Heart left ventricle (tissue), 16 donors: Measurements from ENCODE around the gene SOBP. TPM values are rescaled to one million over a fixed set of nuclear protein-coding genes. Genes with fewer than 3 reads are reported as not detected.

ENCODE experiments used
- ATAC-seq, 4 donors: fragments of 200-7000 bp; cut with Tn5 transposase; one replicate each; pipeline ENCODE4 v1.9.1; 2020 to 2022; ENCODE audit warnings: moderate library complexity in 4 of 4, mild to moderate bottlenecking in 3 of 4, moderate number of reproducible peaks in 1 of 4
- DNase-seq, 5 donors: peaks; one replicate each; pipeline ENCODE4 v3.0.0-alpha.2; 2020
- H3K27ac ChIP-seq, 12 donors: fragments of 200-600 bp; sonication (generic) in 4 of 12; one replicate each; pipeline versions ENCODE4 v1.5.0 to v1.8.0; 2016 to 2022; ENCODE audit warnings: mild to moderate bottlenecking in 2 of 12
- H3K27me3 ChIP-seq, 9 donors: fragments of 200-600 bp; sonication (generic) in 2 of 9; one replicate each; pipeline versions ENCODE4 v1.5.1 to v1.8.0; 2016 to 2022; ENCODE audit warnings: mild to moderate bottlenecking in 3 of 9
- H3K36me3 ChIP-seq, 9 donors: fragments of 200-600 bp; sonication (generic) in 2 of 9; one replicate each; pipeline versions ENCODE4 v1.5.0 to v1.8.0; 2018 to 2022; ENCODE audit warnings: mild to moderate bottlenecking in 2 of 9
- H3K4me1 ChIP-seq, 12 donors: fragments of 200-600 bp; sonication (generic) in 4 of 12; one replicate each; pipeline versions ENCODE4 v1.5.0 to v1.8.0; 2016 to 2022; ENCODE audit warnings: mild to moderate bottlenecking in 3 of 12
- H3K4me3 ChIP-seq, 12 donors: fragments of 200-600 bp; sonication (generic) in 4 of 12; one replicate each; pipeline versions ENCODE4 v1.5.0 to v1.8.0; 2017 to 2022; ENCODE audit warnings: mild to moderate bottlenecking in 9 of 12, moderate library complexity in 4 of 12
- H3K9me3 ChIP-seq, 12 donors: fragments of 200-600 bp; sonication (generic) in 4 of 12; one replicate each; pipeline versions ENCODE4 v1.5.0 to v1.8.0; 2016 to 2022; ENCODE audit warnings: mild to moderate bottlenecking in 1 of 12
- CTCF ChIP-seq, 12 donors: fragments of 200-600 bp; sonication (generic) in 4 of 12; IDR thresholded peaks; one replicate each; pipeline versions ENCODE4 v1.5.0 to v1.8.0; 2018 to 2022; ENCODE audit warnings: antibody characterized with exemption in 12 of 12, mild to moderate bottlenecking in 5 of 12
- POLR2A ChIP-seq, 2 donors: fragments of 450-650 bp; IDR thresholded peaks; one replicate each; pipeline ENCODE4 v1.6.1; 2017; ENCODE audit warnings: antibody characterized with exemption in 2 of 2, mild to moderate bottlenecking in 2 of 2, moderate library complexity in 2 of 2
- WGBS, 4 donors: extraction: QIAGEN DNeasy Blood & Tissue Kit in 2 of 4; methylation state at CpG; one replicate each; pipeline versions ENCODE4 v1.1.5 to v1.1.7; 2013 to 2018; 5-methylcytosine and 5-hydroxymethylcytosine counted together
- intact Hi-C, 10 donors: fragments of 100-400 bp; cut with DNase I; formaldehyde crosslinking; loops; one replicate each; pipeline versions ENCODE4 v1.11.1 to v1.14.2; 2022
- polyA plus RNA-seq, 2 donors: library from polyadenylated mRNA; stranded (reverse); fragments of 200-250 nt; gene quantifications; one replicate each; pipeline ENCODE4 v1.2.3, GENCODE V29; 2013
- total RNA-seq, 9 donors: library from RNA; depleted of rRNA in 2 of 9; stranded (reverse); fragments of >200 nt in 2 of 9; fragmentation: NEBNext Ultra II Directional in 3 of 9; extraction: Animal tissue kit (Norgen Biotek cat#: 25700) in 3 of 9; gene quantifications; one replicate each; pipeline versions ENCODE4 v1.1.0 to v1.2.4, GENCODE V29; 2016 to 2023
- donor health status: ischemic (EF 13 %, LVEDD 7.1; RV severe dilation, severe dysfunction).
- donor health status: healthy with polysubstance abuse.
- donor health status: DM: no; HTN: yes; CAD: no.
- donor health status: DM: no; HTN: no; CAD: no.
- donor health status: ischemic (EF 25% LVEDD 6.9; RV normal size, moderate dysfunction).
- donor health status: ischemic (EF 25% LVEDD 5.7; RV mildly dilated, moderate dysfunction).
- donor health status: healthy.
- donor health status: DM: yes; HTN: yes; CAD: no.
- donor health status: ischemic (EF 35%, LVEDD 5.7; RV mildly dilated, moderate dysfunction).
- donor health status: nonischemic (EF 11% LVEDD 7.7; RV severe dilation, severe dysfunction).
- donor health status: DM: yes; HTN: yes; CAD: no.
- donor health status: PGD.
- donor health status: ischemic (EF 29% LVEDD 5.4; RV normal size, mild dysfunction).
- donor health status: nonischemic (EF 23%, LVEDD 6.1; RV moderate dilation, normal function).

The SOBP gene
- total and polyA plus RNA-seq, 11 donors = 10.6 to 24.9 (median 16.4) TPM

GRCh38 chr6:107572886-107573285 is 83.0 kb downstream of the SOBP start:
- no peak for ATAC-seq
- Histone ChIP-seq H3K27me3 (no peaks in the 10 kb centered on the region), H3K36me3 (peaks cover 0 to 30% (median 5%) of the 10 kb centered on the region in 9 donors), H3K9me3 (no peaks in the 10 kb centered on the region), H3K4me3 (no peak overlapping the region), H3K27ac (no peak overlapping the region), H3K4me1 (peaks cover 0 to 5% (median 0%) of the 10 kb centered on the region in 12 donors)
- no peak for DNase-seq
- WGBS, 4 donors = 80 to 86% (median 81%) methylated on average over 6 of the region's 6 CpGs
- intact Hi-C loops = no loop called here
- TF ChIP-seq CTCF (IDR thresholded peaks at IDR 0.05) = no peak
- no peak for TF ChIP-seq POLR2A (IDR thresholded peaks at IDR 0.05)

- ATAC-seq (no peak), DNase-seq (no peak)
- H3K36me3 ChIP-seq = peaks cover 0 to 25% (median 5%) of the 10 kb centered on the region in 9 donors
- H3K27ac ChIP-seq = no peak overlapping the region
- intact Hi-C loops = no loop called here
- no peaks in the 10 kb centered on the region for H3K9me3 ChIP-seq
- H3K4me1 ChIP-seq = peaks cover 0 to 15% (median 0%) of the 10 kb centered on the region in 12 donors
- H3K4me3 ChIP-seq = no peak overlapping the region
- 95 to 98% (median 96%) methylated on average over 6 of the region's 6 CpGs for WGBS, 4 donors
- TF ChIP-seq CTCF (IDR thresholded peaks at IDR 0.05) = no peak
- no peak for TF ChIP-seq POLR2A (IDR thresholded peaks at IDR 0.05)
- no peaks in the 10 kb centered on the region for H3K27me3 ChIP-seq
These were observed 84.9 kb downstream of the SOBP start for GRCh38 chr6:107574856-107575255.

- no peaks in the 10 kb centered on the region for H3K9me3 ChIP-seq
- DNase-seq (no peak), ATAC-seq (no peak)
- no peak overlapping the region for H3K4me3 ChIP-seq
- intact Hi-C loops = no loop called here
- 90 to 98% (median 96%) methylated on average over 3 of the region's 3 CpGs for WGBS, 4 donors
- H3K27ac ChIP-seq = no peak overlapping the region
- H3K4me1 ChIP-seq = peaks cover 0 to 21% (median 2%) of the 10 kb centered on the region in 12 donors
- H3K27me3 ChIP-seq = no peaks in the 10 kb centered on the region
- peaks cover 0 to 20% (median 5%) of the 10 kb centered on the region in 9 donors for H3K36me3 ChIP-seq
- TF ChIP-seq POLR2A (IDR thresholded peaks at IDR 0.05) (no peak), CTCF (IDR thresholded peaks at IDR 0.05) (no peak)
These were observed 86.9 kb downstream of the SOBP start for GRCh38 chr6:107576852-107577251.

- ATAC-seq (no peak), DNase-seq (no peak)
- intact Hi-C loops = no loop called here
- whole genome bisulfite sequencing, 4 donors = 69 to 76% (median 72%) methylated on average over 6 of the region's 6 CpGs
- Histone ChIP-seq H3K36me3 (peaks cover 0 to 20% (median 5%) of the 10 kb centered on the region in 9 donors), H3K27me3 (no peaks in the 10 kb centered on the region), H3K4me3 (no peak overlapping the region), H3K4me1 (peaks cover 0 to 16% (median 2%) of the 10 kb centered on the region in 12 donors), H3K9me3 (no peaks in the 10 kb centered on the region), H3K27ac (no peak overlapping the region)
- no peak for TF ChIP-seq CTCF (IDR thresholded peaks at IDR 0.05)
- TF ChIP-seq POLR2A (IDR thresholded peaks at IDR 0.05) = no peak
These were observed 88.9 kb downstream of the SOBP start for GRCh38 chr6:107578642-107579341.
